ENCODE measurements around the gene PTGS1. TPM values are rescaled to one million over a fixed set of nuclear protein-coding genes. Genes with fewer than 3 reads are reported as not detected.
A peak's percentile ranks its signal among the peaks of the same experiment; 100 is the strongest.

Gene PTGS1
- total and polyA plus RNA-seq, 2 donors (not counting 1 experiment from before 2014, with no cell fraction given) = 9.5 to 15.3 TPM

DNA sequence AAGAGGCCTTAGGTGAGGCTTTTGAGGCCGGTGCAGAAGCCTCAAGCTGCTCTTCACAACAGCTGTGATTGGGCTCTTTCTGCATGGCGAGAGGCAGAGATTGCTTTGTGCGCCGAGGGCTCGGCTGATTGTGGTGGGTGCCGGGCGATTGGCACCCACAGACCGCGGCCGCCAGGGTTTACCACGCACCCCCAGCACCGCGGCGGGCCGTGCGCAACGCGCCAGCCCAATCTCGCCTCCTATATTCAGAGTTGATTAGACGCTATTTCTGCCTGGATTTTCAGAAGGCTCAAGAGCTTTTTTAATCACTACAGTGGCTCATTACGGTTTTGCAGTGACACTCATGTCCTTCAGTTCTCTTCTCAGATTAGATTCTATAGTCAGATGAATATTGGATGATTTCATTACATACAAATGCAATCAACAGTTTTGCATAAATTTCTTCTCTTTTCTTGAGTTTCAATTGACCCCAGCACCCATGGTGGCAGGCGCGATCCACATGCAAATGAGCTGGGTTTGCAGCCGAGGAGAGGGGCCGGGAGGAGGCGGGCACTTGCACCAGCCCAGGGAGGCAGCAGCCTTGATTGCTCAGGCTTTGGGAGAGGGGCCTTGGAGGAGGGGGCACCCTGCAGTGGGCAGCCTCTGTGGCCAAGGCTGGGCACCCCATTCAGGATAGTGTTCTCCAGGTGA lies 33.8 kb upstream of the PTGS1 start:
- peaks cover 0 to 13% (median 0%) of the 10 kb centered on the region in 4 experiments for H3K27me3 ChIP-seq (replicated peaks in 1 of 4; ENCODE audit: control extremely low read depth in 1 of 4, control insufficient read depth in 3 of 4, insufficient read depth in 4 of 4, low read length in 3 of 4)
- peak overlapping the region; percentile 4 for H3K4me2 ChIP-seq (replicated peaks; ENCODE audit: low read depth, low read length, poor library complexity, severe bottlenecking)
- no peaks in the 10 kb centered on the region for H3K36me3 ChIP-seq (replicated peaks in 1 of 2; ENCODE audit: control extremely low read depth in 1 of 2, control insufficient read depth in 1 of 2, extremely low read depth in 1 of 2, insufficient read depth in 2 of 2, low read length in 1 of 2)
- POLR2A ChIA-PET = no interaction called here
- DNase-seq (peak; percentile 27), ATAC-seq (ENCODE audit: low read depth) (peak; percentile 17)
- CTCF ChIA-PET = interaction anchor here (1.6 to 5.2 kb wide), 2 partner anchors 13 to 212 kb away, joined by 4 to 20 read pairs; no protein-coding TSS in a partner anchor
- no peaks in the 10 kb centered on the region for H3K9me3 ChIP-seq (ENCODE audit: control extremely low read depth in 1 of 3, control insufficient read depth in 2 of 3, insufficient read depth in 1 of 3, low read length in 2 of 3)
- no peak overlapping the region for H2AFZ ChIP-seq (ENCODE audit: insufficient read depth, low read depth, low read length, poor library complexity, severe bottlenecking)
- no peak overlapping the region for H3K4me3 ChIP-seq (ENCODE audit: control extremely low read depth in 1 of 5, extremely low read depth in 1 of 5, insufficient read depth in 1 of 5, low read depth in 2 of 5, low read length in 4 of 5)
- no peaks in the 10 kb centered on the region for H3K79me2 ChIP-seq (ENCODE audit: control insufficient read depth, insufficient read depth, low read length)
- Mint-ChIP-seq H3K27me3 (peaks cover 24% of the 10 kb centered on the region), H3K4me3 (peak overlapping the region; percentile 27), H3K9me3 (ENCODE audit: insufficient read depth) (no peaks in the 10 kb centered on the region), H3K4me1 (peaks cover 7% of the 10 kb centered on the region), H3K27ac (no peak overlapping the region)
- no peak for TF ChIP-seq EZH2 (IDR thresholded peaks at IDR 0.05; ENCODE audit: borderline replicate concordance, insufficient read depth, low read depth, low read length, poor library complexity, severe bottlenecking)
- no peak for TF ChIP-seq CTCF (IDR thresholded peaks at IDR 0.05)
- no peak overlapping the region for H3K9ac ChIP-seq (ENCODE audit: low read length)
- intact Hi-C loops (cut with micrococcal nuclease) = no loop called here
- no peak overlapping the region for H3K27ac ChIP-seq (ENCODE audit: low read length in 2 of 2)
- H3K4me1 ChIP-seq (ENCODE audit: control insufficient read depth in 2 of 2, insufficient read depth in 2 of 2, low read length in 2 of 2) = peaks cover 0 to 10% of the 10 kb centered on the region in 2 donors
- WGBS (ENCODE audit: insufficient coverage) = 74% methylated on average over 25 of the region's 26 CpGs
- no peaks in the 10 kb centered on the region for H4K20me1 ChIP-seq (ENCODE audit: control insufficient read depth, insufficient read depth, low read length, poor library complexity, severe bottlenecking)

- TF ChIP-seq EZH2 (IDR thresholded peaks at IDR 0.05; ENCODE audit: borderline replicate concordance, insufficient read depth, low read depth, low read length, poor library complexity, severe bottlenecking) = no peak
- TF ChIP-seq CTCF (IDR thresholded peaks at IDR 0.05) = no peak
- H3K9ac ChIP-seq (ENCODE audit: low read length) = no peak overlapping the region
- no peak overlapping the region for H3K27ac Mint-ChIP-seq
- H3K4me3 Mint-ChIP-seq = no peak overlapping the region
- ChIA-PET CTCF (interaction anchor here (1.6 to 5.2 kb wide), 2 partner anchors 13 to 212 kb away, joined by 4 to 20 read pairs; no protein-coding TSS in a partner anchor), POLR2A (no interaction called here)
- intact Hi-C loops (cut with micrococcal nuclease) = no loop called here
- H3K27me3 Mint-ChIP-seq = peaks cover 27% of the 10 kb centered on the region
- no peak overlapping the region for H3K27ac ChIP-seq (ENCODE audit: low read length in 2 of 2)
- H3K79me2 ChIP-seq (ENCODE audit: control insufficient read depth, insufficient read depth, low read length) = no peaks in the 10 kb centered on the region
- H2AFZ ChIP-seq (ENCODE audit: insufficient read depth, low read depth, low read length, poor library complexity, severe bottlenecking) = no peak overlapping the region
- H3K4me1 Mint-ChIP-seq = peaks cover 7% of the 10 kb centered on the region
- no peak overlapping the region for H3K4me2 ChIP-seq (replicated peaks; ENCODE audit: low read depth, low read length, poor library complexity, severe bottlenecking)
- H4K20me1 ChIP-seq (ENCODE audit: control insufficient read depth, insufficient read depth, low read length, poor library complexity, severe bottlenecking) = no peaks in the 10 kb centered on the region
- 100% methylated on average over 1 of the region's 4 CpGs for WGBS (ENCODE audit: insufficient coverage)
- H3K36me3 ChIP-seq (replicated peaks in 1 of 2; ENCODE audit: control extremely low read depth in 1 of 2, control insufficient read depth in 1 of 2, extremely low read depth in 1 of 2, insufficient read depth in 2 of 2, low read length in 1 of 2) = no peaks in the 10 kb centered on the region
- H3K9me3 Mint-ChIP-seq (ENCODE audit: insufficient read depth) = no peaks in the 10 kb centered on the region
- H3K4me1 ChIP-seq (ENCODE audit: control insufficient read depth in 2 of 2, insufficient read depth in 2 of 2, low read length in 2 of 2) = peaks cover 0 to 10% of the 10 kb centered on the region in 2 donors
- H3K9me3 ChIP-seq (ENCODE audit: control extremely low read depth in 1 of 3, control insufficient read depth in 2 of 3, insufficient read depth in 1 of 3, low read length in 2 of 3) = no peaks in the 10 kb centered on the region
- peaks cover 0 to 13% (median 0%) of the 10 kb centered on the region in 4 experiments for H3K27me3 ChIP-seq (replicated peaks in 1 of 4; ENCODE audit: control extremely low read depth in 1 of 4, control insufficient read depth in 3 of 4, insufficient read depth in 4 of 4, low read length in 3 of 4)
- DNase-seq (no peak), ATAC-seq (ENCODE audit: low read depth) (no peak)
- H3K4me3 ChIP-seq (ENCODE audit: control extremely low read depth in 1 of 5, extremely low read depth in 1 of 5, insufficient read depth in 1 of 5, low read depth in 2 of 5, low read length in 4 of 5) = no peak overlapping the region
These were observed 33.3 kb upstream of the PTGS1 start for GRCh38 chr9:122337556-122337929.
